SJCRH30 (cell line): ENCODE results near the gene ZNF341. TPM values are rescaled to one million over a fixed set of nuclear protein-coding genes. Genes with fewer than 3 reads are reported as not detected.

Source experiments
- DNase-seq, 2 experiments: peaks; one replicate each; pipeline ENCODE4 v3.0.0-alpha.2; 2015 to 2020
- H3K27ac ChIP-seq: fragments of 250-450 bp; sonication (Bioruptor Pico); 2 replicates; pipeline ENCODE4 v1.5.1; 2020; ENCODE audit warnings: mild to moderate bottlenecking, moderate library complexity
- H3K27me3 ChIP-seq: fragments of 250-450 bp; sonication (Bioruptor Pico); 2 replicates; pipeline ENCODE4 v1.5.1; 2020; ENCODE audit warnings: mild to moderate bottlenecking, moderate library complexity
- H3K36me3 ChIP-seq: fragments of 250-450 bp; sonication (Bioruptor Pico); 2 replicates; pipeline ENCODE4 v1.5.1; 2020; ENCODE audit warnings: mild to moderate bottlenecking, moderate library complexity
- H3K4me1 ChIP-seq: fragments of 250-450 bp; sonication (Bioruptor Pico); 2 replicates; pipeline ENCODE4 v1.5.1; 2020; ENCODE audit warnings: mild to moderate bottlenecking, moderate library complexity
- H3K4me3 ChIP-seq: fragments of 250-450 bp; sonication (Bioruptor Pico); 2 replicates; pipeline ENCODE4 v1.5.1; 2020; ENCODE audit warnings: mild to moderate bottlenecking, moderate library complexity
- H3K9me3 ChIP-seq: fragments of 250-450 bp; sonication (Bioruptor Pico); replicated peaks from 2 replicates; pipeline ENCODE4 v1.5.1; 2020; ENCODE audit warnings: mild to moderate bottlenecking, moderate library complexity
- total RNA-seq: library from RNA; depleted of rRNA; stranded (reverse); fragments of >200 nt; shearing (Covaris generic); gene quantifications from 2 replicates; pipeline ENCODE4 v1.2.3, GENCODE V29; 2014; rRNA removed

The ZNF341 gene
- total RNA-seq, 1 experiment from 2014 or later: 1.8 TPM

GRCh38 chr20:33833333-33833732, 101.5 kb downstream of the ZNF341 start:
- DNase-seq: no peak
- Histone ChIP-seq H3K27ac (no peak overlapping the region), H3K27me3 (no peaks in the 10 kb centered on the region), H3K9me3 (0 out of 2 replicates have a peak, but pooled peaks cover 3% of the 10 kb centered on the region), H3K36me3 (peaks cover 8% of the 10 kb centered on the region), H3K4me1 (peaks cover 22% of the 10 kb centered on the region), H3K4me3 (no peak overlapping the region)

GRCh38 chr20:33835615-33836172, 103.9 kb downstream of the ZNF341 start:
- Histone ChIP-seq H3K36me3 (peaks cover 8% of the 10 kb centered on the region), H3K4me3 (no peak overlapping the region), H3K4me1 (no peaks in the 10 kb centered on the region), H3K27ac (no peak overlapping the region), H3K9me3 (0 out of 2 replicates have a peak, but pooled peaks cover 3% of the 10 kb centered on the region), H3K27me3 (no peaks in the 10 kb centered on the region)
- no peak for DNase-seq

- Histone ChIP-seq H3K4me1 (no peaks in the 10 kb centered on the region), H3K27ac (no peak overlapping the region), H3K27me3 (no peaks in the 10 kb centered on the region), H3K9me3 (0 out of 2 replicates have a peak, but pooled peaks cover 3% of the 10 kb centered on the region), H3K4me3 (no peak overlapping the region), H3K36me3 (peaks cover 8% of the 10 kb centered on the region)
- DNase-seq: no peak
Measured at GRCh38 chr20:33836277-33836676, 104.5 kb downstream of the ZNF341 start.

- no peak overlapping the region for H3K4me3 ChIP-seq
- DNase-seq: no peak
- H3K36me3 ChIP-seq: peaks cover 8% of the 10 kb centered on the region
- H3K27ac ChIP-seq: no peak overlapping the region
- 0 out of 2 replicates have a peak, but pooled peaks cover 3% of the 10 kb centered on the region for H3K9me3 ChIP-seq
- no peaks in the 10 kb centered on the region for H3K27me3 ChIP-seq
- no peaks in the 10 kb centered on the region for H3K4me1 ChIP-seq
Measured at GRCh38 chr20:33837096-33837830, 105.5 kb downstream of the ZNF341 start.

GRCh38 chr20:33838035-33838864, 106.5 kb downstream of the ZNF341 start:
- Histone ChIP-seq H3K4me3 (no peak overlapping the region), H3K9me3 (0 out of 2 replicates have a peak, but pooled peaks cover 3% of the 10 kb centered on the region), H3K27me3 (no peaks in the 10 kb centered on the region), H3K4me1 (no peaks in the 10 kb centered on the region), H3K27ac (no peak overlapping the region), H3K36me3 (peaks cover 8% of the 10 kb centered on the region)
- no peak for DNase-seq

- H3K36me3 ChIP-seq: peaks cover 8% of the 10 kb centered on the region
- no peak for DNase-seq
- 0 out of 2 replicates have a peak, but pooled peaks cover 3% of the 10 kb centered on the region for H3K9me3 ChIP-seq
- no peaks in the 10 kb centered on the region for H3K4me1 ChIP-seq
- no peak overlapping the region for H3K27ac ChIP-seq
- H3K4me3 ChIP-seq: no peak overlapping the region
- no peaks in the 10 kb centered on the region for H3K27me3 ChIP-seq
Measured at GRCh38 chr20:33839591-33839990, 107.8 kb downstream of the ZNF341 start.

GRCh38 chr20:33840160-33840559, 108.4 kb downstream of the ZNF341 start:
- H3K9me3 ChIP-seq: 0 out of 2 replicates have a peak, but pooled peaks cover 1% of the 10 kb centered on the region
- no peak for DNase-seq
- H3K27me3 ChIP-seq: no peaks in the 10 kb centered on the region
- peaks cover 8% of the 10 kb centered on the region for H3K36me3 ChIP-seq
- H3K4me1 ChIP-seq: no peaks in the 10 kb centered on the region
- no peak overlapping the region for H3K4me3 ChIP-seq
- no peak overlapping the region for H3K27ac ChIP-seq

- Histone ChIP-seq H3K9me3 (no peaks in the 10 kb centered on the region), H3K27me3 (no peaks in the 10 kb centered on the region), H3K4me1 (no peaks in the 10 kb centered on the region), H3K36me3 (peaks cover 2% of the 10 kb centered on the region; the same call in 1 of the 2 replicates), H3K27ac (no peak overlapping the region), H3K4me3 (no peak overlapping the region)
- no peak for DNase-seq
Measured at GRCh38 chr20:33840759-33841435, 109.1 kb downstream of the ZNF341 start.

GRCh38 chr20:33841436-33841799, 109.6 kb downstream of the ZNF341 start:
- no peak overlapping the region for H3K4me3 ChIP-seq
- no peaks in the 10 kb centered on the region for H3K27me3 ChIP-seq
- H3K4me1 ChIP-seq: no peaks in the 10 kb centered on the region
- no peaks in the 10 kb centered on the region for H3K36me3 ChIP-seq
- H3K27ac ChIP-seq: no peak overlapping the region
- DNase-seq: no peak
- H3K9me3 ChIP-seq: no peaks in the 10 kb centered on the region

Other genes with a start within 250 kb of the ZNF341 start
- 14.2 and 14.9 TPM in 2 replicates for gene CBFA2T2, start 241.9 kb upstream of the ZNF341 start, total RNA-seq
- 0.38 and 0.42 TPM in 2 replicates for gene C20orf144, start 69.7 kb upstream of the ZNF341 start, total RNA-seq
- gene ACTL10, start 65.1 kb upstream of the ZNF341 start, total RNA-seq: 0.10 TPM in 1 of 2 replicates, not detected in the other
- gene NECAB3, start 57.6 kb upstream of the ZNF341 start, total RNA-seq: 28.2 and 30.8 TPM in 2 replicates
- gene E2F1, start 45.6 kb upstream of the ZNF341 start, total RNA-seq: 103 and 112 TPM in 2 replicates
- 7.4 and 8.2 TPM in 2 replicates for gene PXMP4, start 11.7 kb upstream of the ZNF341 start, total RNA-seq
- gene CHMP4B, start 79.4 kb downstream of the ZNF341 start, total RNA-seq: 45.0 and 51.9 TPM in 2 replicates